GM19240 (cell line): ENCODE measurements around the gene ATP4A.
"Not testable (repeated sequence)": the region's sequence is repeated elsewhere in the genome, so short reads cannot be mapped to it uniquely, and the experiment has no call there.

ENCODE experiments used
- DNase-seq: peaks from one replicate; pipeline ENCODE4 v3.0.0; 2011; ENCODE audit warnings: low spot score; ENCODE audit not compliant: insufficient read length

Gene ATP4A

GRCh38 chr19:35563207-35563829 is at the start of gene ATP4A:
ATP4A (minus strand) TSS chr19:35563658; CDS start chr19:35563629, 29 bp downstream.
- no peak for DNase-seq

- DNase-seq = peak; percentile 86
Measured at GRCh38 chr19:35612559-35613321, 49.3 kb upstream of the ATP4A start, which contains the start of gene HAUS5. HAUS5 (plus strand) TSS chr19:35612735; CDS start chr19:35612795, 60 bp downstream.

GRCh38 chr19:35612224-35612558 is 48.7 kb upstream of the ATP4A start:
- no peak for DNase-seq

GRCh38 chr19:35609851-35610353 is 46.4 kb upstream of the ATP4A start:
- DNase-seq = no peak

- peak; percentile 51 for DNase-seq
Measured at GRCh38 chr19:35608251-35608650, 44.8 kb upstream of the ATP4A start.

- no peak for DNase-seq
Measured at GRCh38 chr19:35607661-35608060, 44.2 kb upstream of the ATP4A start.

GRCh38 chr19:35607170-35607569 is 43.7 kb upstream of the ATP4A start:
- not testable (repeated sequence) for DNase-seq

GRCh38 chr19:35604436-35604835 is 41.0 kb upstream of the ATP4A start:
- not testable (repeated sequence) for DNase-seq

GRCh38 chr19:35601971-35602370 is 38.5 kb upstream of the ATP4A start:
- DNase-seq = no peak

- DNase-seq = peak; percentile 47
Measured at GRCh38 chr19:35596366-35596999, 33.0 kb upstream of the ATP4A start.

- no peak for DNase-seq
Measured at GRCh38 chr19:35595928-35596327, 32.5 kb upstream of the ATP4A start.

GRCh38 chr19:35595026-35595425 is 31.6 kb upstream of the ATP4A start:
- not testable (repeated sequence) for DNase-seq

- DNase-seq = peak; percentile 30
Measured at GRCh38 chr19:35592226-35592625, 28.8 kb upstream of the ATP4A start.

- no peak for DNase-seq
Measured at GRCh38 chr19:35590875-35591274, 27.4 kb upstream of the ATP4A start.

- no peak for DNase-seq
Measured at GRCh38 chr19:35587321-35587720, 23.9 kb upstream of the ATP4A start.

GRCh38 chr19:35585848-35586247 is 22.4 kb upstream of the ATP4A start, which contains the start of gene PMIS2:
PMIS2 (plus strand) TSS chr19:35586173; CDS start chr19:35586260, 87 bp downstream.
- DNase-seq = no peak

GRCh38 chr19:35582760-35583159 is 19.3 kb upstream of the ATP4A start:
- no peak for DNase-seq

- DNase-seq = no peak
Measured at GRCh38 chr19:35578707-35579106, 15.2 kb upstream of the ATP4A start.

- no peak for DNase-seq
Measured at GRCh38 chr19:35577918-35578317, 14.5 kb upstream of the ATP4A start.

- DNase-seq = no peak
Measured at GRCh38 chr19:35571406-35571965, 8.0 kb upstream of the ATP4A start.

GRCh38 chr19:35569281-35569781 is 5.9 kb upstream of the ATP4A start:
- no peak for DNase-seq

GRCh38 chr19:35566738-35567137 is 3.3 kb upstream of the ATP4A start:
- no peak for DNase-seq
